ENCODE data around the gene MYRIP. TPM values are rescaled to one million over a fixed set of nuclear protein-coding genes. Genes with fewer than 3 reads are reported as not detected.

Gene MYRIP
- total and polyA plus RNA-seq, 4 donors, result 0.98 to 11.7 (median 6.8) TPM

- no peak for TF ChIP-seq HNF4A (conservative IDR thresholded peaks at IDR 0.05)
- TF ChIP-seq SP1 (IDR thresholded peaks at IDR 0.05), result no peak
- no peak for TF ChIP-seq RAD21 (IDR thresholded peaks at IDR 0.05)
- no peak for TF ChIP-seq ATF3 (IDR thresholded peaks at IDR 0.05)
- no peak for TF ChIP-seq YY1 (IDR thresholded peaks at IDR 0.05)
Measured at GRCh38 chr3:40200692-40201316, 391.4 kb downstream of the MYRIP start (continued).

- DNase-seq (ENCODE audit: low spot score), result no peak
- Histone ChIP-seq H3K27ac (ENCODE audit: low read depth in 1 of 2, low read length in 2 of 2) (no peak overlapping the region), H3K4me1 (ENCODE audit: control insufficient read depth in 4 of 4, insufficient read depth in 4 of 4, low read length in 3 of 4) (peaks cover 0 to 8% (median 0%) of the 10 kb centered on the region in 4 donors), H3K36me3 (ENCODE audit: control insufficient read depth in 4 of 4, insufficient read depth in 3 of 4, low read depth in 1 of 4, low read length in 3 of 4) (no peaks in the 10 kb centered on the region), H3K4me3 (ENCODE audit: low read depth in 1 of 3, low read length in 3 of 3) (no peak overlapping the region), H3K9ac (ENCODE audit: low read depth in 1 of 2, low read length in 2 of 2) (no peak overlapping the region), H3K9me3 (ENCODE audit: control insufficient read depth in 4 of 4, low read length in 3 of 4) (no peaks in the 10 kb centered on the region), H3K27me3 (ENCODE audit: control insufficient read depth in 4 of 4, insufficient read depth in 4 of 4, low read length in 3 of 4) (no peaks in the 10 kb centered on the region)
- 22% methylated on average over 3 of the region's 3 CpGs for WGBS
- TF ChIP-seq RAD21 (IDR thresholded peaks at IDR 0.05) (no peak), HNF4A (conservative IDR thresholded peaks at IDR 0.05) (no peak), ZBTB33 (IDR thresholded peaks at IDR 0.05) (no peak), SP1 (IDR thresholded peaks at IDR 0.05) (no peak), RXRA (IDR thresholded peaks at IDR 0.05) (no peak), JUND (IDR thresholded peaks at IDR 0.05) (no peak), GABPA (IDR thresholded peaks at IDR 0.05 in 1 of 2, conservative IDR thresholded peaks at IDR 0.05 in 1 of 2) (no peak), TAF1 (conservative IDR thresholded peaks at IDR 0.05) (no peak), FOXA1 (IDR thresholded peaks at IDR 0.05) (no peak), YY1 (IDR thresholded peaks at IDR 0.05) (no peak), CTCF (IDR thresholded peaks at IDR 0.05; ENCODE audit: low read depth, low read length, missing input control) (no peak)
Measured at GRCh38 chr3:40201770-40202169, 392.4 kb downstream of the MYRIP start.

GRCh38 chr3:40206522-40206921 is 397.1 kb downstream of the MYRIP start:
- H3K27ac ChIP-seq (ENCODE audit: low read depth in 1 of 2, low read length in 2 of 2), result no peak overlapping the region
- no peak overlapping the region for H3K9ac ChIP-seq (ENCODE audit: low read depth in 1 of 2, low read length in 2 of 2)
- peaks cover 0 to 9% (median 5%) of the 10 kb centered on the region in 4 donors for H3K36me3 ChIP-seq (ENCODE audit: control insufficient read depth in 4 of 4, insufficient read depth in 3 of 4, low read depth in 1 of 4, low read length in 3 of 4)
- no peak for TF ChIP-seq HNF4G (IDR thresholded peaks at IDR 0.05)
- TF ChIP-seq CTCF (IDR thresholded peaks at IDR 0.05; ENCODE audit: low read depth, low read length, missing input control), result no peak
- TF ChIP-seq RXRA (IDR thresholded peaks at IDR 0.05), result no peak
- no peak for TF ChIP-seq ATF3 (IDR thresholded peaks at IDR 0.05)
- no peak for TF ChIP-seq SP1 (IDR thresholded peaks at IDR 0.05)
- no peak for TF ChIP-seq FOXA2 (IDR thresholded peaks at IDR 0.05)
- TF ChIP-seq RAD21 (IDR thresholded peaks at IDR 0.05), result no peak
- TF ChIP-seq HNF4A (conservative IDR thresholded peaks at IDR 0.05), result no peak
- no peak for TF ChIP-seq ZBTB33 (IDR thresholded peaks at IDR 0.05)
- no peak for TF ChIP-seq TAF1 (conservative IDR thresholded peaks at IDR 0.05)
- H3K27me3 ChIP-seq (ENCODE audit: control insufficient read depth in 4 of 4, insufficient read depth in 4 of 4, low read length in 3 of 4), result no peaks in the 10 kb centered on the region
- H3K4me1 ChIP-seq (ENCODE audit: control insufficient read depth in 4 of 4, insufficient read depth in 4 of 4, low read length in 3 of 4), result peaks cover 0 to 4% (median 0%) of the 10 kb centered on the region in 4 donors
- H3K9me3 ChIP-seq (ENCODE audit: control insufficient read depth in 4 of 4, low read length in 3 of 4), result no peaks in the 10 kb centered on the region
- 95% methylated on average over 2 of the region's 2 CpGs for WGBS
- no peak overlapping the region for H3K4me3 ChIP-seq (ENCODE audit: low read depth in 1 of 3, low read length in 3 of 3)
- no peak for DNase-seq (ENCODE audit: low spot score)

Data from liver (tissue), 9 donors.